SK-N-SH treated with all-trans-retinoic acid at 6 μM for 48 hours (cell line): ENCODE measurements around the gene GCNT2.

Source experiments
- CSDC2 ChIP-seq: fragments of 250-450 bp; sonication (Bioruptor Pico); IDR thresholded peaks from 2 replicates; pipeline ENCODE4 v1.5.0; 2020; ENCODE audit warnings: mild to moderate bottlenecking, moderate library complexity
- GLIS3 ChIP-seq: fragments of 250-450 bp; sonication (Bioruptor Pico); IDR thresholded peaks from 2 replicates; pipeline ENCODE4 v1.5.0; 2020; ENCODE audit warnings: mild to moderate bottlenecking, moderate library complexity
- RARB ChIP-seq: fragments of 250-450 bp; sonication (Bioruptor Pico); IDR thresholded peaks from 2 replicates; pipeline ENCODE4 v1.8.0; 2021; ENCODE audit warnings: mild to moderate bottlenecking, moderate library complexity
- SNAI2 ChIP-seq: fragments of 250-450 bp; sonication (Bioruptor Pico); IDR thresholded peaks from 2 replicates; pipeline ENCODE4 v1.5.0; 2020; ENCODE audit warnings: mild to moderate bottlenecking, moderate library complexity
- ZC3H10 ChIP-seq: fragments of 250-450 bp; sonication (Bioruptor Pico); IDR thresholded peaks from 2 replicates; pipeline ENCODE4 v1.5.1; 2021; ENCODE audit warnings: mild to moderate bottlenecking, moderate library complexity
- ZNF565 ChIP-seq: fragments of 450-650 bp; formaldehyde crosslinking; conservative IDR thresholded peaks from 2 replicates; pipeline ENCODE4 v1.5.0; 2020; ENCODE audit warnings: low read depth, mild to moderate bottlenecking, moderate library complexity
- ZNF8 ChIP-seq: fragments of 450-650 bp; formaldehyde crosslinking; IDR thresholded peaks from 2 replicates; pipeline ENCODE4 v1.5.0; 2020; ENCODE audit warnings: mild to moderate bottlenecking, moderate library complexity
- TF ChIP-seq, protein P1 (sequence below): fragments of 250-450 bp; sonication (Bioruptor Pico); IDR thresholded peaks from 2 replicates; pipeline ENCODE4 v1.5.1; 2021; ENCODE audit warnings: mild to moderate bottlenecking, moderate library complexity

- TF ChIP-seq CSDC2 (CRISPR knock-in tag) (no peak), SNAI2 (CRISPR knock-in tag) (no peak), ZC3H10 (CRISPR knock-in tag) (no peak), ZNF8 (CRISPR knock-in tag) (no peak), RARB (CRISPR knock-in tag) (no peak), ZNF565 (no peak), GLIS3 (CRISPR knock-in tag) (no peak)
- TF ChIP-seq, protein P1, sequence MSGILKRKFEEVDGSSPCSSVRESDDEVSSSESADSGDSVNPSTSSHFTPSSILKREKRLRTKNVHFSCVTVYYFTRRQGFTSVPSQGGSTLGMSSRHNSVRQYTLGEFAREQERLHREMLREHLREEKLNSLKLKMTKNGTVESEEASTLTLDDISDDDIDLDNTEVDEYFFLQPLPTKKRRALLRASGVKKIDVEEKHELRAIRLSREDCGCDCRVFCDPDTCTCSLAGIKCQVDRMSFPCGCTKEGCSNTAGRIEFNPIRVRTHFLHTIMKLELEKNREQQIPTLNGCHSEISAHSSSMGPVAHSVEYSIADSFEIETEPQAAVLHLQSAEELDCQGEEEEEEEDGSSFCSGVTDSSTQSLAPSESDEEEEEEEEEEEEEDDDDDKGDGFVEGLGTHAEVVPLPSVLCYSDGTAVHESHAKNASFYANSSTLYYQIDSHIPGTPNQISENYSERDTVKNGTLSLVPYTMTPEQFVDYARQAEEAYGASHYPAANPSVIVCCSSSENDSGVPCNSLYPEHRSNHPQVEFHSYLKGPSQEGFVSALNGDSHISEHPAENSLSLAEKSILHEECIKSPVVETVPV (CRISPR knock-in tag): no peak
Measured at GRCh38 chr6:10516953-10517352, 4.2 kb upstream of the GCNT2 start.
